GM12892 (cell line): ENCODE measurements around the gene TCTA.

Source experiments
- POLR2A ChIP-seq: IDR thresholded peaks from 2 replicates; pipeline ENCODE4 v1.6.1; 2011; ENCODE audit warnings: low read depth, low read length, control low read depth
- POLR2AphosphoS5 ChIP-seq: IDR thresholded peaks from 2 replicates; pipeline ENCODE4 v1.6.1; 2011; ENCODE audit warnings: low read depth, low read length, control low read depth

DNA sequence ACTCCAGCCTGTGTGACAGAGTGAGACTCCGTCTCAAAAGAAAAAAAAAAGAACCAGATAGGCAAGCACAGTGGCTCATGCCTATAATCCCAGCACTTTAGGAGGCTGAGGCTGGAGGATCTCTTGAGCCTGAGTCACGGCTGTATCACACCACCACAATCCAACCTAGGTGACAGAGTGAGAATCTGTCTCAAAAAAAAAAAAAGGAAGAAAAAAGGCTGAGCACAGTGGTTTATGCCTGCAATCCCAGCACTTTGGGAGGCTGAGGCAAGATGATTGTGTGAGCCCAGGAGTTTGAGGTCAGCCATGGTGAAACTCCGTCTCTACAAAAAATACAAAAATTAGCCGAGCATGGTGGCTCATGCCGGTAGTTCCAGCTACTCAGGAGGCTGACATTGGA lies 22.5 kb downstream of the TCTA start:
- TF ChIP-seq POLR2A (no peak), POLR2AphosphoS5 (no peak)
